Fibroblast of mammary gland (primary cell): ENCODE measurements around the gene TSPEAR.
"Not testable (repeated sequence)": the region's sequence is repeated elsewhere in the genome, so short reads cannot be mapped to it uniquely, and the experiment has no call there.

ENCODE experiments used
- DNase-seq: peaks from one replicate; pipeline ENCODE4 v3.0.0-alpha.2; 2010; ENCODE audit warnings: low read depth
- H3K4me3 ChIP-seq: 2 replicates; pipeline ENCODE4 v1.5.1; 2011; ENCODE audit warnings: low read depth, mild to moderate bottlenecking, low read length, moderate library complexity; ENCODE audit not compliant: control insufficient read depth
- TF ChIP-seq, protein P1 (sequence below): conservative IDR thresholded peaks from 2 replicates; pipeline ENCODE4 v1.5.1; 2011; ENCODE audit warnings: low read depth, low read length, inconsistent platforms; ENCODE audit not compliant: control insufficient read depth, insufficient read depth

Gene TSPEAR

GRCh38 chr21:44644878-44645277 lies 66.5 kb downstream of the TSPEAR start:
- no peak for DNase-seq
- TF ChIP-seq, protein P1, sequence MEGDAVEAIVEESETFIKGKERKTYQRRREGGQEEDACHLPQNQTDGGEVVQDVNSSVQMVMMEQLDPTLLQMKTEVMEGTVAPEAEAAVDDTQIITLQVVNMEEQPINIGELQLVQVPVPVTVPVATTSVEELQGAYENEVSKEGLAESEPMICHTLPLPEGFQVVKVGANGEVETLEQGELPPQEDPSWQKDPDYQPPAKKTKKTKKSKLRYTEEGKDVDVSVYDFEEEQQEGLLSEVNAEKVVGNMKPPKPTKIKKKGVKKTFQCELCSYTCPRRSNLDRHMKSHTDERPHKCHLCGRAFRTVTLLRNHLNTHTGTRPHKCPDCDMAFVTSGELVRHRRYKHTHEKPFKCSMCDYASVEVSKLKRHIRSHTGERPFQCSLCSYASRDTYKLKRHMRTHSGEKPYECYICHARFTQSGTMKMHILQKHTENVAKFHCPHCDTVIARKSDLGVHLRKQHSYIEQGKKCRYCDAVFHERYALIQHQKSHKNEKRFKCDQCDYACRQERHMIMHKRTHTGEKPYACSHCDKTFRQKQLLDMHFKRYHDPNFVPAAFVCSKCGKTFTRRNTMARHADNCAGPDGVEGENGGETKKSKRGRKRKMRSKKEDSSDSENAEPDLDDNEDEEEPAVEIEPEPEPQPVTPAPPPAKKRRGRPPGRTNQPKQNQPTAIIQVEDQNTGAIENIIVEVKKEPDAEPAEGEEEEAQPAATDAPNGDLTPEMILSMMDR: no peak
- no peak overlapping the region for H3K4me3 ChIP-seq

DNA sequence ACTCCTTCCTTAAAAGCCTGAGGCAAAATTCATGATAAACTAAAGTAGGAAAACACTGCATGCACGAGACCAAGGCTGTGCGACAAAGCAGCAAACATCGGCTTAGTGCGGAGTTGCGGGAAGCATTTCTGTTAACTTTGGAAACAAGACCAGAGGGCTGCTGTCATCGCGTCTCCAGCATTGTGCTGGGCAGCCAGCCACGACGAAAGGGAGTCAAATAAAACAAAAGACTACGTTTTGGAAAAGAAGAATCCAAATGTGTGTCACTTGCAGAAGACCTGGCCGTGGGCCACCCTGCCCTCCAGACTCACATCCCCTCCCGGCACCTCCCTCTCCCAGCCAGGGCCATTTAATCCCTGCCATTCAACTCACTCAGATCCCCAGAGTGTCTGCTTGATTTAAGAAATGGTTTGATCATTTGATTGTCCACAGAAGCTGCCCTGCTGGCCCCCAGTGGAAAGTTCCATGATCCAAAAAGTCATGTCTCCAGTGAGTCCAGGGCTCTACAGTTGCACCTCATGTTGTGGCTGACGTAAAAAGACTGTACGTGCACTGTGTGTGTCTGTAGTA lies 67.5 kb downstream of the TSPEAR start:
- DNase-seq: no peak
- H3K4me3 ChIP-seq: no peak overlapping the region
- TF ChIP-seq, protein P1: no peak

GRCh38 chr21:44640761-44641160 lies 70.6 kb downstream of the TSPEAR start:
- TF ChIP-seq, protein P1: no peak
- no peak for DNase-seq
- no peak overlapping the region for H3K4me3 ChIP-seq

DNA sequence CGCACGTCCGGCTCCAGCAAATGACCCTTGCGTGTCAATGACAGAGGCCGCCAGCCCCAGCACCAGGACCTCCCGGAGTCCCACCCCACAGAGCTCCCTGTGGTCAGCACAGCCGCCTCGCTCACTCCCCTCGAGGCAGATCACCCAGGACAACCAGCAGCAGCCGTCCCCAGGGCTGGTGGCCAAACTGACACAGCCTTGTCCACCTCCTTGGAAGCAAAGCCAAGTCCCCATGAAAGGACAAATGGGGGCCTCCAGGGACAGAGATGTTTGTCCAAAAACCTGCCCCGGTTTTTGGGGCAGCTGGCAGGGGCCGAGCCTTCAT lies 72.1 kb downstream of the TSPEAR start:
- TF ChIP-seq, protein P1: no peak
- no peak for DNase-seq
- H3K4me3 ChIP-seq: no peak overlapping the region

DNA sequence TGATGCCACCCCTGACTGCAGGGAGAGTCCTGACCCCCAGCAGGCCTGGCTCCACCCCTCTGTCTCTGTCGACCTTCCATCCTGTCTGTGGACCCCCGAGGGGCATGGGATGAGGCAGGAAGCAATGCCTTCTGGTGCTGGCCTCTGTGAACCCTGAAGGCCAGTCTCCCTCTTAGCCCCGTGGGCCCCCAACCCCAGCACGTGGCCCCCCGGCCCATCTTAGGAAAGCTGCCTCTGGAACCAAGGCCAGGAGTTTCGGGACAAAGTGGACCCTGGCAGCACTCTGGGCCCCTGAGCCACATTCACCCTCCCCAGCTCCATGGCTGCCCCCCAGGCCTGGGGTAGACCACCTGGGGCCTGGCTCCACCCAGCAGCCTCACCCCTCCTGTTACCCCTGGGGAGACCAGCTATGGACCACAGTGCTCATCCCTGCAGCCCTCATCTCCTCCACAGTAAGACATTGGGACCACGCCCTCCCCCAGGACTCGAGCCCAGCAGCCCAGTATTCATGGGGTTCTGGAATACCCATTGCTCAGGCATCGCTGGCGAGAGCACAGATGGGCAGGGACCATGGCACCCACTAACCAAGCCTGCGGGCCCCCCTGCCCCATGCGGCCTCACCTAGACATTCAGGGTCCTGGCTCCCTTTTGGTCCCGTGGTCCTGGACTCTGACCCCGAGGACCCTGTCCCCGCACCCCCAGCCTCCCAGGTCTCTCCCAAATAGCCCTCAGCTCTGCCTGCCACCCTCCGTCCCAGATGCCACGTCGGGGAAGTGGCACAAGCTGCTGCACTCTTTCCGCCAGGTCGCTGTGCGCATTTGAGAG lies 72.7 kb downstream of the TSPEAR start:
- not testable (repeated sequence) for H3K4me3 ChIP-seq, DNase-seq

DNA sequence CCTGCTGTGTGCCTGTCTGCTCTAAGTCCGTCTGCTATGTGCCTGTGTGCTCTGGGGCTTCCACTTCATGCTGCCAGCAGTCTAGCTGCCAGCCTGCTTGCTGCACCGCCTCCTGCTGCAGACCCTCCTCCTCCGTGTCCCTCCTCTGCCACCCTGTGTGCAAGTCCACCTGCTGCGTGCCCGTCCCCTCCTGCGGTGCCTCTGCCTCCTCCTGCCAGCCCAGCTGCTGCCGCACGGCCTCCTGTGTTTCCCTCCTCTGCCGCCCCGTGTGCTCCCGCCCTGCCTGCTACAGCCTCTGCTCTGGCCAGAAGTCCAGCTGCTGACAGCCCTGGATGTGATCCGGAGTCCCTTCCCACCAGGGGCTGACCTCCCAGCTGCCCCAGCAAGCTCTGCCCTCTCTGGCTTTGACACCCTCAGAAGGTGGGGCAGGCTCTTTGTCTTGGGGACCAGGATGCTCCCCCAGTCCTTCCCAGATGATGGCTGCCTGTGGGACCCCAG lies 73.5 kb downstream of the TSPEAR start:
- not testable (repeated sequence) for DNase-seq, H3K4me3 ChIP-seq

- TF ChIP-seq, protein P1: no peak
- H3K4me3 ChIP-seq: no peak within 1 kb of the TSS
- no peak for DNase-seq
Observed at GRCh38 chr21:44637018-44637850, 74.1 kb downstream of the TSPEAR start, which contains the start of gene KRTAP10-10. TSS of gene KRTAP10-10 (plus strand) at chr21:44637356. CDS start at chr21:44637418, 62 bp downstream.
